ENCODE measurements around the gene CYFIP1.

CYFIP1 gene

DNA sequence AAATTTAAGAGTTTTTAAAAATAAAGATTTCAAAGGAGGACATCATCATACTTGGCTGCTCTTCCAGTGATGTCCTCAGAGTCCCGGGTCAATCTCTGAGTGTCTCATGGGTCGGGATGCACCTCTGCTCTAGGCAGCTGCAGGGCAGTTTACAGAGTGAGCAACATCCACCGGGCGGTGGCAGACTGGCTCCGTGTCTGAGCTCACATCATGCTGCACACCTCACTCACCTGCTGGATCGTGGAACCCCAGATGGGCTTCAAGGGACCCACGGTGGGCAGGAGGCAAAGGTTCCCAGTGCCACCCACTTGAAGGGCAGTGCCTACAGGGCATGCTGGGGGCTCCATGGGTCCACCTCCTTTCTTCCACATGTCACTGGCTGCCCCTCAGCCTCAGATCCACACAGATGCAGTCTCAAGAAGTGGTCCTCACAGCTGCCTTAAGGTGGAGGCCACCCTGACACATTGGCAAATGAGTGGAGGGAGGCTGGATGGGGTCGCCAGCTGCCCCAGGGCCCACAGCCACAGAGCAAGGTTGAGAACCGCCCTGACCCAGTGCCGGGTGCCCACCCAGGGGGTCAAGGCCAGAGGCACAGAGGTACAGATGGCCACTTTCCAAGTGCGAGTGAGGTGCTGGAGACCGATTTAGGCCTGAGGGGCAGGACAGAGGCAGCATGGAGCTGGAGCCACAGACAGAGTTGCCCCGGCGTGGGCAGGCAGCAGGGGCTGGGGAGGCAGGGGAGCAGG lies 25.2 kb downstream of the CYFIP1 start:
- no peaks in the 10 kb centered on the region for H3K9me3 ChIP-seq (ENCODE audit: control insufficient read depth, low read depth, low read length)
- peaks cover 10% of the 10 kb centered on the region for H3K4me1 ChIP-seq (ENCODE audit: control insufficient read depth, low read depth, low read length)
- H3K9ac ChIP-seq (ENCODE audit: low read length), result no peak overlapping the region
- H3K36me3 ChIP-seq (ENCODE audit: control insufficient read depth, low read depth, low read length), result no peaks in the 10 kb centered on the region
- peaks cover 69% of the 10 kb centered on the region for H3K27me3 ChIP-seq (ENCODE audit: control insufficient read depth, insufficient read depth, low read length)
- H3K27ac ChIP-seq (ENCODE audit: low read length), result no peak overlapping the region
- no peak overlapping the region for H3K4me3 ChIP-seq (ENCODE audit: low read length)

DNA sequence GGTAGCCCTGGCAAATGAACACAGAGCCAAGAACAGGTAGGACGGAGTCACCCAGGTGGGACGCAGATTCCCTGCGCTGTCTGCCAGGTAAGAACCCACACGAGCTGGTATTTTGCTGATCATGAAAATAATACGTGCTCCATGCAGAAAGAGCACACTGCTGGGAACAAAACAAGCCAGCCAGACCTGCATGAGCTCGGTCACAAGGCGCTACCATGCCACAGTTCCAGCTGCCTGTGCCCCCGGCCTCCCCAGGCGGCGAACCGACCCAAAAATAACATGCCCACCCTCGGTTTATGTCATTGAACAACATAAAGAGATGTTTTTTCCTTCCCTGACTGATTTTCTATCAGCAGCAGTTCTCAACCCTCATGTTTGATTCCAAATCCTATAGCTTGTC lies 25.8 kb downstream of the CYFIP1 start:
- no peaks in the 10 kb centered on the region for H3K9me3 ChIP-seq (ENCODE audit: control insufficient read depth, low read depth, low read length)
- H3K4me3 ChIP-seq (ENCODE audit: low read length), result no peak overlapping the region
- H3K36me3 ChIP-seq (ENCODE audit: control insufficient read depth, low read depth, low read length), result no peaks in the 10 kb centered on the region
- no peak overlapping the region for H3K9ac ChIP-seq (ENCODE audit: low read length)
- peaks cover 11% of the 10 kb centered on the region for H3K4me1 ChIP-seq (ENCODE audit: control insufficient read depth, low read depth, low read length)
- H3K27me3 ChIP-seq (ENCODE audit: control insufficient read depth, insufficient read depth, low read length), result peaks cover 74% of the 10 kb centered on the region
- no peak overlapping the region for H3K27ac ChIP-seq (ENCODE audit: low read length)

DNA sequence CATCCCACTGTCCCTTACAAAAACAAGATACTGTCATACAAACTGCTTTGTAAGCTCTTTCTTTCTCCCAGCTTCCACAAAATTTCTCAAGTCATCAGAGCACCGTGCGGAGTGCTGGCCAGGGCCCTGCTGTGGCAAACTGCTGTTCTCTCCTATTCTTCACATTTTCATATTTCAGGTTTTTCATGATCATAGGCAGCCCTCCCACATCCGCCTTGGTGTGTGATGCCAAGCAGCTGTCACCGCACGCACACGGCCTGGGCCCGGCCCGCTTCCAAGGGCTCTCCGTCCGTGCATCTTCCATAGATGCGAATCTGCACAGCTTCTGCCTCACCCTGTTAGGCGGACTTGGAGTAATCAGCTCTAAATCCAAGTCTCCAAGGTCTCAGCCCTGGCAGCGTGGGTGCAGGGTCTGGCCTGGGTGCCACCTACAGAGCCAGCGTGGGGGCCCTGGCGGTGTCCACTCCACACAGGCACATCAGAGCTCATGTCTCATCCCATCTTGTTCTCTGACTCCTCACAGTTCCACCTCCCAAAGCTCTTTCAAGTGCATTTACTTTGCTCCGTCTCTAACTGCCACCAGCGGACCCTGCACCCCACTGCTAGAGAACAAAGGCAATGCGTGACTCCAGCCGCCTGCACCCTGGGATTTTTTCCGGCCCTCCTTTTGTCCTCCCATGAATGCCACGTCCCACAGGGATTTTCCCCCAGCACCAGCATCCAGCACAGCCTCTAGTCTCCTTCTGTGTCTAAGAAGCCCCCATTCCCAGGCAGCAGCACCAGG lies 27.2 kb downstream of the CYFIP1 start:
- H3K9ac ChIP-seq (ENCODE audit: low read length), result peak overlapping the region; percentile 22
- peaks cover 23% of the 10 kb centered on the region for H3K4me1 ChIP-seq (ENCODE audit: control insufficient read depth, low read depth, low read length)
- peak overlapping the region; percentile 33 for H3K4me3 ChIP-seq (ENCODE audit: low read length)
- no peak overlapping the region for H3K27ac ChIP-seq (ENCODE audit: low read length)
- peaks cover 81% of the 10 kb centered on the region for H3K27me3 ChIP-seq (ENCODE audit: control insufficient read depth, insufficient read depth, low read length)
- H3K9me3 ChIP-seq (ENCODE audit: control insufficient read depth, low read depth, low read length), result no peaks in the 10 kb centered on the region
- H3K36me3 ChIP-seq (ENCODE audit: control insufficient read depth, low read depth, low read length), result no peaks in the 10 kb centered on the region

DNA sequence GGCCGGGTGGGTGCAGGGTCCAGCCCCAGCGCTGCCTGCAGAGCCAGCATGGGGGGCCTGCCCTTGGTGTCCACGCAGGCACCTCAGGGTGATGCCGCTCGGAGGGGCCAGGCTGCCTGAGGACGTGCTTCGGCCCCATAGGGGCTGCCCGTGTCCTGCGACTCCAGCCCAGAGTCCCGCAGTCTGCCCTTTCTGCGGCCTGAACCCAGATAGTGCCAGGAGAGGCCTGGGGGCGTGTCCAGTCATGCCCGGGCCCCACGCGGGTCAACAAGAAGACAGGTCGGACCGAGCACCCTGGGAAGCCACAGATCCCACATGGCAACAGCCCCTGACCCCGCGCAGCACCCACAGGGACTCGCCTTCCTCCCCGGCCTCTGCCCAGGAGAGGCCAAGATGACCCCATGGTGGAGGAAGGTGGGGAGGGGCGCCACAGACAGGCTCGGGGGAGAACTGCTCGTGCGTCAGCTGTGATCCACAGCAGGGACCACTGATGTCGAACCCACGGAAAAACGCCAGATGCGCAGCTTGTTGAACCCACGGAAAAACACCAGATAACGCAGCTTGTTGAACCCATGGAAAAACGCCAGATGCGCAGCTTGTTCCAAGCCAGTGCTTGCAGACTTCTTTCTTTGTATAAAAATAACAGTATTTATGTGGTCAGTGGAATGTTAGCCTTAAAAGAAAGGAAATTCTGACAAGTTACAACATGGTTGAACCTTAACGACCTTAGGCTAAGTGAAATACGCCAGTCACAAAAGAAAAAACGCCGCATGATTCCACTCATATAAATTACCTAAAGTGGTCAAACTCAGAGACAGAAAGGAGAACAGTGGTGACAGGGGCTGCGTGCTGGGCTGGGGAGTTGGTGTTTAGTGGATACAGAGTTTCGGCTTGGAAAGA lies 28.5 kb downstream of the CYFIP1 start:
- no peak overlapping the region for H3K9ac ChIP-seq (ENCODE audit: low read length)
- peaks cover 79% of the 10 kb centered on the region for H3K27me3 ChIP-seq (ENCODE audit: control insufficient read depth, insufficient read depth, low read length)
- no peak overlapping the region for H3K27ac ChIP-seq (ENCODE audit: low read length)
- H3K9me3 ChIP-seq (ENCODE audit: control insufficient read depth, low read depth, low read length), result no peaks in the 10 kb centered on the region
- peaks cover 23% of the 10 kb centered on the region for H3K4me1 ChIP-seq (ENCODE audit: control insufficient read depth, low read depth, low read length)
- no peaks in the 10 kb centered on the region for H3K36me3 ChIP-seq (ENCODE audit: control insufficient read depth, low read depth, low read length)
- no peak overlapping the region for H3K4me3 ChIP-seq (ENCODE audit: low read length)

DNA sequence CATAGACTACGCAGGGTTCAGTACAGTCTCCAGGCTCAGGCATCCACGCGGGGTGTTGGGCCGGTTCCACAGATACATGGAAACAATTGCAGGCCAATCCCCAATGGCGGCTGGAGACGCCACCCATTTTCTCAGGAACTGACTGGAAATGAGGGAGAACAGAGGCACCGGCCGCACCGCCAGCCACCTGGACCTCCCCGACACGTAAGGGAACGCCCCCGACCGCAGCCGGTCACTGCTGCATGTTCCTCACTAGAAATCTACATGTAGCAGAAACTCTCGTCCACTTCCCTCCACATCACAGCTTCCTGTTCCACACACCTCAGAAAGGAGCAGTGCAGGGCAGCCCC lies 29.2 kb downstream of the CYFIP1 start:
- Histone ChIP-seq H3K9ac (ENCODE audit: low read length) (no peak overlapping the region), H3K4me3 (ENCODE audit: low read length) (no peak overlapping the region), H3K36me3 (ENCODE audit: control insufficient read depth, low read depth, low read length) (no peaks in the 10 kb centered on the region), H3K4me1 (ENCODE audit: control insufficient read depth, low read depth, low read length) (peaks cover 23% of the 10 kb centered on the region), H3K9me3 (ENCODE audit: control insufficient read depth, low read depth, low read length) (no peaks in the 10 kb centered on the region), H3K27me3 (ENCODE audit: control insufficient read depth, insufficient read depth, low read length) (peaks cover 73% of the 10 kb centered on the region), H3K27ac (ENCODE audit: low read length) (no peak overlapping the region)

- Histone ChIP-seq H3K27ac (ENCODE audit: low read length) (no peak overlapping the region), H3K4me3 (ENCODE audit: low read length) (no peak overlapping the region), H3K27me3 (ENCODE audit: control insufficient read depth, insufficient read depth, low read length) (peaks cover 67% of the 10 kb centered on the region), H3K9ac (ENCODE audit: low read length) (no peak overlapping the region), H3K9me3 (ENCODE audit: control insufficient read depth, low read depth, low read length) (no peaks in the 10 kb centered on the region), H3K4me1 (ENCODE audit: control insufficient read depth, low read depth, low read length) (peaks cover 23% of the 10 kb centered on the region), H3K36me3 (ENCODE audit: control insufficient read depth, low read depth, low read length) (no peaks in the 10 kb centered on the region)
Observed at GRCh38 chr15:22950256-22950990, 29.7 kb downstream of the CYFIP1 start.

DNA sequence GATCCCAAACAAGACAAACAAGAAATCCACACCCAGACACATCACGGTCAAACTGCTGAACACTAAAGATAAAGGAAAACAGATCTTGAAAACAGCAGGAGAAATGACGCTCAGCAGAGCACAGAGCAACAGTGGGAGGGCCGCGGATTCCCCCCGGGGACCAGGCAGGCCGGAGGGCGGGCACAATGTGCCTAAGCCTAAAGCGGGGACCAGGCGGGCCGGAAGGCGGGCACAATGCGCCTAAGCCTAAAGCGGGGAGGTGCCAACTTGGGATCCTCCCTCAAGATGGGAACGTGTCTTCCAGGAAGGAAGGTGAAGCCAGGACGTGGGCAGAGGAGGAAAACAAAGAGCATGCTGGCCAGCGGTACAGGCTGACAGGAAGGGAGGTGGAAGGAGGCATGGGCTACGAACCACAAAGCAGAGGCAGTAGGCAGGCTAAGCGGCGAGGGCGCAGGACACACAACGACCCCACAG lies 31.1 kb downstream of the CYFIP1 start:
- Histone ChIP-seq H3K4me1 (ENCODE audit: control insufficient read depth, low read depth, low read length) (peaks cover 23% of the 10 kb centered on the region), H3K27ac (ENCODE audit: low read length) (no peak overlapping the region), H3K36me3 (ENCODE audit: control insufficient read depth, low read depth, low read length) (no peaks in the 10 kb centered on the region), H3K4me3 (ENCODE audit: low read length) (peak overlapping the region; percentile 19), H3K9ac (ENCODE audit: low read length) (no peak overlapping the region), H3K27me3 (ENCODE audit: control insufficient read depth, insufficient read depth, low read length) (peaks cover 54% of the 10 kb centered on the region), H3K9me3 (ENCODE audit: control insufficient read depth, low read depth, low read length) (no peaks in the 10 kb centered on the region)

- H3K27ac ChIP-seq (ENCODE audit: low read length), result no peak overlapping the region
- no peak overlapping the region for H3K4me3 ChIP-seq (ENCODE audit: low read length)
- H3K27me3 ChIP-seq (ENCODE audit: control insufficient read depth, insufficient read depth, low read length), result peaks cover 43% of the 10 kb centered on the region
- peaks cover 19% of the 10 kb centered on the region for H3K4me1 ChIP-seq (ENCODE audit: control insufficient read depth, low read depth, low read length)
- peaks cover 4% of the 10 kb centered on the region for H3K36me3 ChIP-seq (ENCODE audit: control insufficient read depth, low read depth, low read length)
- H3K9me3 ChIP-seq (ENCODE audit: control insufficient read depth, low read depth, low read length), result no peaks in the 10 kb centered on the region
- H3K9ac ChIP-seq (ENCODE audit: low read length), result no peak overlapping the region
Observed at GRCh38 chr15:22948056-22948455, 32.1 kb downstream of the CYFIP1 start.

DNA sequence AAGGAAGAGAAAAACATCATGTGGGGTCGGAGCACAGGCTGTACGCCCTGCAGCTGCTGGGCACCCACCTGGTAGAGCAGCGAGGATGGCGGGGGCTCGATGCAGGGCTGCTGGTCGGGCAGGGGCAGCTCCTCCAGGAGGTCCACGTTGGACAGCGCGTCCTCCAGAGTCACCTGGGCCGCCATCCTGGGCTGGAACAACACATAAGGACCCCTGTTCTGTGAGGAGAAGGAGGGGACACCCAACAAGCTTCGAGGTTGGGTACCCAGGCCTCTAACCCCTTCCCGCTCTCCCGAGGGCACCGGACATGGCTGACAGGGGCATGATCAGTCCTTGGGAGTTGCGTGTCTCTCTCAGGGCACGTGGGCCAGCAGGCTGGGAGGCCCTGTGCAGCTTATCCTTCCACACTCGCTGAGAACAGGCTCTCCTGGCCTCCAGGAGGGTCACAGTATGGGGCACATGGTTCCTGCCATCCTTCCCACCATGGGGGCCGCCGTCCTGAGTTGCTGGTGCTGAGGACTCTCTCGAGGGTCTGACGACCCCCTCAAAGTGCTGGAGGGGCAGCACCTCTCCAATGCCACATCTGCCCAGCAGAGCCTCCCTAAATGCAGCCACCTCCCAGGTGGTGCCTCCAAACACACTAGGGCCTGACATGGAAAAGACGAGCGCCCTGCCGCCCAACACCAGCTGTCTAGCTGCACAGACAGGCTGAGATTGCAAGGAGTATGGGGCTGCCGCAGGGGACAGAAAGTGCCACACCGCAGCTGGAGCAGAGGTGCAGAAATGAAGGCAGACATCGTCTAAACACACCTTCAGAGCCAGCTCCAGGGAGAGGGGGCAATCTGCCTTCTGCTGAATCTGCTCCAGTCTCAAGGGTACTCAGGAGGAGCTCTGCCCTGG lies 32.8 kb downstream of the CYFIP1 start:
- peaks cover 36% of the 10 kb centered on the region for H3K27me3 ChIP-seq (ENCODE audit: control insufficient read depth, insufficient read depth, low read length)
- H3K4me3 ChIP-seq (ENCODE audit: low read length), result no peak overlapping the region
- H3K36me3 ChIP-seq (ENCODE audit: control insufficient read depth, low read depth, low read length), result peaks cover 10% of the 10 kb centered on the region
- H3K9ac ChIP-seq (ENCODE audit: low read length), result no peak overlapping the region
- no peaks in the 10 kb centered on the region for H3K9me3 ChIP-seq (ENCODE audit: control insufficient read depth, low read depth, low read length)
- no peak overlapping the region for H3K27ac ChIP-seq (ENCODE audit: low read length)
- peaks cover 13% of the 10 kb centered on the region for H3K4me1 ChIP-seq (ENCODE audit: control insufficient read depth, low read depth, low read length)

DNA sequence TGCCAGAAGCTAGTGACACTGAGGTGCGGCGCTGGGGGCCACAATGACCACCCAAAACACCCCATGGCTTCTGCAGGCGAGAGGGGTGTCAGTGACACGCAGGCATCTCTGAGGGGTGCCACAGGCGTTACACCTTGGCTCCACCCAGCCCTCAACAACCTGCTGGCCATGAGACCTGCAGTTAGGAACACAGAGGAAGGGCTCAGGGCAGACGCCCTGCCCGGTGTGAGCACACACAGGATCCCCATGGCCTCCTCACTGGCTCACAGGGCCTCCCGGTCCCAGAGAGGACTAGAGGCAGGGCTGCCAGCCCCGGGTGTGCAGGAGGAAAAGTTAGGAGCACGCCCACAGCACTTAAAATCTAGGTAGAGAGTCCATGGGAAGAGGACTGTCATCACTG lies 35.1 kb downstream of the CYFIP1 start:
- H3K4me1 ChIP-seq (ENCODE audit: control insufficient read depth, low read depth, low read length), result peaks cover 13% of the 10 kb centered on the region
- no peak overlapping the region for H3K27ac ChIP-seq (ENCODE audit: low read length)
- no peak overlapping the region for H3K4me3 ChIP-seq (ENCODE audit: low read length)
- peaks cover 13% of the 10 kb centered on the region for H3K27me3 ChIP-seq (ENCODE audit: control insufficient read depth, insufficient read depth, low read length)
- H3K9me3 ChIP-seq (ENCODE audit: control insufficient read depth, low read depth, low read length), result no peaks in the 10 kb centered on the region
- no peak overlapping the region for H3K9ac ChIP-seq (ENCODE audit: low read length)
- H3K36me3 ChIP-seq (ENCODE audit: control insufficient read depth, low read depth, low read length), result peaks cover 20% of the 10 kb centered on the region

Data from iPS-18a (cell line).